ENCODE data around the gene FABP3. TPM values are rescaled to one million over a fixed set of nuclear protein-coding genes. Genes with fewer than 3 reads are reported as not detected.

The FABP3 gene
- total RNA-seq, 1 donor from 2014 or later: 2.2 TPM

- TF ChIP-seq EZH2 (IDR thresholded peaks at IDR 0.05) (no peak), EZH2phosphoT487 (IDR thresholded peaks at IDR 0.05) (no peak), CTCF (IDR thresholded peaks at IDR 0.05) (no peak)
- H3K27me3 ChIP-seq: no peaks in the 10 kb centered on the region
- Mint-ChIP-seq H3K27ac (no peak overlapping the region), H3K4me3 (no peak overlapping the region), H3K4me1 (no peaks in the 10 kb centered on the region), H3K36me3 (peaks cover 24% of the 10 kb centered on the region), H3K9me3 (no peaks in the 10 kb centered on the region), H3K27me3 (ENCODE audit: insufficient read depth, low read depth) (no peaks in the 10 kb centered on the region)
- peaks cover 4% of the 10 kb centered on the region for H4K20me1 ChIP-seq (ENCODE audit: low read depth)
- no peak overlapping the region for H3K27ac ChIP-seq
- no peaks in the 10 kb centered on the region for H3F3A ChIP-seq (ENCODE audit: low read depth)
- no peak overlapping the region for H3K9ac ChIP-seq
- H3K9me3 ChIP-seq (ENCODE audit: low read depth): no peaks in the 10 kb centered on the region
- no peaks in the 10 kb centered on the region for H3K4me1 ChIP-seq
- no peak overlapping the region for H3K4me3 ChIP-seq
- H2AFZ ChIP-seq (replicated peaks): no peak overlapping the region
- no peak for DNase-seq (ENCODE audit: low spot score)
- H3K79me2 ChIP-seq (ENCODE audit: low read depth): no peaks in the 10 kb centered on the region
- no peak overlapping the region for H3K4me2 ChIP-seq
- H3K36me3 ChIP-seq: peaks cover 7% of the 10 kb centered on the region
Observed at GRCh38 chr1:31356427-31356826, 16.4 kb downstream of the FABP3 start.

GRCh38 chr1:31354283-31354682, 18.6 kb downstream of the FABP3 start:
- no peak for TF ChIP-seq CTCF (IDR thresholded peaks at IDR 0.05)
- TF ChIP-seq EZH2phosphoT487 (IDR thresholded peaks at IDR 0.05): no peak
- Mint-ChIP-seq H3K27ac (no peak overlapping the region), H3K9me3 (no peaks in the 10 kb centered on the region), H3K4me3 (no peak overlapping the region), H3K27me3 (ENCODE audit: insufficient read depth, low read depth) (no peaks in the 10 kb centered on the region), H3K36me3 (peaks cover 21% of the 10 kb centered on the region), H3K4me1 (no peaks in the 10 kb centered on the region)
- Histone ChIP-seq H4K20me1 (ENCODE audit: low read depth) (no peaks in the 10 kb centered on the region), H3F3A (ENCODE audit: low read depth) (no peaks in the 10 kb centered on the region), H3K27ac (no peak overlapping the region), H3K4me3 (no peak overlapping the region), H3K36me3 (peaks cover 12% of the 10 kb centered on the region), H3K9me3 (ENCODE audit: low read depth) (no peaks in the 10 kb centered on the region), H3K9ac (no peak overlapping the region), H2AFZ (replicated peaks) (no peak overlapping the region), H3K4me1 (no peaks in the 10 kb centered on the region), H3K79me2 (ENCODE audit: low read depth) (no peaks in the 10 kb centered on the region), H3K27me3 (no peaks in the 10 kb centered on the region), H3K4me2 (no peak overlapping the region)
- DNase-seq (ENCODE audit: low spot score): no peak

GRCh38 chr1:31348449-31348848, 24.4 kb downstream of the FABP3 start:
- Mint-ChIP-seq H3K27ac (no peak overlapping the region), H3K36me3 (peaks cover 15% of the 10 kb centered on the region), H3K4me3 (no peak overlapping the region), H3K9me3 (no peaks in the 10 kb centered on the region), H3K4me1 (no peaks in the 10 kb centered on the region), H3K27me3 (ENCODE audit: insufficient read depth, low read depth) (no peaks in the 10 kb centered on the region)
- Histone ChIP-seq H3K79me2 (ENCODE audit: low read depth) (no peaks in the 10 kb centered on the region), H3K9ac (no peak overlapping the region), H3K27ac (no peak overlapping the region), H3K4me2 (no peak overlapping the region), H3K4me1 (no peaks in the 10 kb centered on the region), H3K9me3 (ENCODE audit: low read depth) (no peaks in the 10 kb centered on the region), H4K20me1 (ENCODE audit: low read depth) (no peaks in the 10 kb centered on the region), H3K4me3 (no peak overlapping the region), H3K36me3 (peaks cover 7% of the 10 kb centered on the region), H2AFZ (replicated peaks) (no peak overlapping the region), H3F3A (ENCODE audit: low read depth) (no peaks in the 10 kb centered on the region), H3K27me3 (no peaks in the 10 kb centered on the region)
- no peak for DNase-seq (ENCODE audit: low spot score)
- no peak for TF ChIP-seq EZH2 (IDR thresholded peaks at IDR 0.05)
- no peak for TF ChIP-seq CTCF (IDR thresholded peaks at IDR 0.05)
- no peak for TF ChIP-seq EZH2phosphoT487 (IDR thresholded peaks at IDR 0.05)
